ENCODE results near the gene LAMP2. TPM values are rescaled to one million over a fixed set of nuclear protein-coding genes. Genes with fewer than 3 reads are reported as not detected.

LAMP2 gene
- total RNA-seq = 100 to 1,000 TPM in 1 of 4 donors, 10 to 100 TPM in 3; 65.7 to 108 (median 75.6) TPM

- peak; percentile 97 for ATAC-seq
- no peaks in the 10 kb centered on the region for H3K36me3 ChIP-seq
- H3K9me3 ChIP-seq = no peaks in the 10 kb centered on the region
- no peaks in the 10 kb centered on the region for H3K27me3 ChIP-seq
- peak within 1 kb of the TSS; percentile 68 to 69 for H3K4me3 ChIP-seq
- H3K27ac ChIP-seq = peak within 1 kb of the TSS; percentile 67 to 88 (median 86)
- H3K4me1 ChIP-seq = peaks cover 0 to 35% (median 0%) of the 10 kb centered on the region in 3 donors
- peak; percentile 61 to 68 for TF ChIP-seq POLR2A (IDR thresholded peaks at IDR 0.05)
- TF ChIP-seq EP300 (IDR thresholded peaks at IDR 0.05) = no peak
- peak; percentile 95 for TF ChIP-seq POLR2AphosphoS5 (IDR thresholded peaks at IDR 0.05)
- WGBS, 2 donors (ENCODE audit: low coverage in 1 of 2) = 0 to 23% methylated on average over 18 to 27 of the region's 50 CpGs
Observed at GRCh38 chrX:120468825-120469525, at the start of gene LAMP2. LAMP2 (minus strand) TSS chrX:120469296; CDS start chrX:120469169, 127 bp downstream.

DNA sequence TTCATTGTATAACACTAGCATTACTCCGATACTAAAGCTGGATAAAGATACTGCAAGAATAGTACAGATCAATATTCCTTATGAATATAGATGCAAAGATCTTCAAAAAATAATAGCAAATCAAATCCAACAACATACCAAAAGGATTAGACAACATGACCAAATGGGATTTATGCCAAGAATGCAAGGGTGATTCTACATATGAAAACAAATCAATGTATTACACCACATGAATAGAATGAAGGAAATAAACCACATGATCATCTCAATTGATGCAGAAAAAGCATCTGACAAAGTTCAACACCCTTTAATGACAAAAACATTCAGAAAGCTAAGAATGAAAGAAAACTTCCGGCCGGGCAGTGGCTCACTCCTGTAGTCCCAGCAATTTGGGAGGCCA lies 48.8 kb upstream of the LAMP2 start:
- Histone ChIP-seq H3K9me3 (no peaks in the 10 kb centered on the region), H3K4me3 (no peak overlapping the region), H3K4me1 (no peaks in the 10 kb centered on the region), H3K27ac (no peak overlapping the region), H3K27me3 (no peaks in the 10 kb centered on the region), H3K36me3 (no peaks in the 10 kb centered on the region)
- no peak for TF ChIP-seq POLR2A (IDR thresholded peaks at IDR 0.05)
- TF ChIP-seq CTCF (IDR thresholded peaks at IDR 0.05) = no peak
- no peak for TF ChIP-seq EP300 (IDR thresholded peaks at IDR 0.05)
- no peak for TF ChIP-seq POLR2AphosphoS5 (IDR thresholded peaks at IDR 0.05)
- no peak for ATAC-seq
- 89 to 93% methylated on average over 1 to 2 of the region's 3 CpGs for whole genome bisulfite sequencing, 2 donors (ENCODE audit: low coverage in 1 of 2)

DNA sequence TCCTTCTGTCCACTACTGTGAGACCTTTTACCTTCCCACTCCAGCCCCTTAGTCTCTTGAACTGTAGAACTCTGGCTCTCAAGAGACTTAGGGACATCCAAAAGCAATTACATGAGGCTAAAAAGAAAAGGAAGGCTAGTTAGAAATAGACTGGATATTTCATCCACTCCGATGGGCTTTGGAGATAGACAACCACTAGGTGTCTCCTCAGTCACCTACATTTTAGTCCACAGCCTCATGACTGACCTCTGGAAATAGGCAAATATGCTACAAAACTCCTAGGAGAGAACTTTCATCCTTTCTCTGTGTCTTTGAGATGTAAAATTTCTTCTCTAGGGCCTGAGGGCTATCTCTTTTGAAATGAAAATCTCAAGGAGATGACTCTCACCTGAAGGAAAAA lies 45.1 kb upstream of the LAMP2 start:
- no peaks in the 10 kb centered on the region for H3K9me3 ChIP-seq
- H3K27me3 ChIP-seq = no peaks in the 10 kb centered on the region
- no peak overlapping the region for H3K27ac ChIP-seq
- H3K4me3 ChIP-seq = no peak overlapping the region
- ATAC-seq = no peak
- WGBS, 2 donors (ENCODE audit: low coverage in 1 of 2) = 29% methylated on average over 1 of the region's 1 CpG; no CpG with 5 or more reads in 1 of the 2 donors
- H3K36me3 ChIP-seq = no peaks in the 10 kb centered on the region
- H3K4me1 ChIP-seq = no peaks in the 10 kb centered on the region
- TF ChIP-seq POLR2A (IDR thresholded peaks at IDR 0.05) (no peak), CTCF (IDR thresholded peaks at IDR 0.05) (no peak), EP300 (IDR thresholded peaks at IDR 0.05) (no peak), POLR2AphosphoS5 (IDR thresholded peaks at IDR 0.05) (no peak)

DNA sequence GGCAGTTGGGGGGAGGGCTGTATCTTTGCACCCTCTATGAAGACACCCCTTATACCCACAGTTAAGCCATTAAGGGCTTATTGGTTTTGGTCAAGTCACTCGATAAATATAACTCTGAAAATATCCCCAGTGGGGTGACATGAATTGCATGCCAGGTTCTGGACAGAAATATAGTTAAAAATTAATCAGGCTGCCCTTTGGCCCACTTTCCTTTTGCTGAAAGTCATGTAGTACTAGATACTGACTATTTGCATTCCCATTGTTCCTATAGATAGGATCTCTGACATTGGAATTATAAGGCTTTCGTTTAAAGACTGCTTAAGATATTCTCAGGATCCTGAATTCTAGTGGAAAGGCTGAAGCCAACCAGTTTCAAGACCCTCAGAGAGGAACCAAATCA lies 43.5 kb upstream of the LAMP2 start:
- 50 to 70% methylated on average over 1 of the region's 2 CpGs for WGBS, 2 donors (ENCODE audit: low coverage in 1 of 2)
- H3K9me3 ChIP-seq = no peaks in the 10 kb centered on the region
- no peaks in the 10 kb centered on the region for H3K27me3 ChIP-seq
- no peak for ATAC-seq
- no peak overlapping the region for H3K4me3 ChIP-seq
- no peak for TF ChIP-seq EP300 (IDR thresholded peaks at IDR 0.05)
- no peak for TF ChIP-seq POLR2A (IDR thresholded peaks at IDR 0.05)
- TF ChIP-seq CTCF (IDR thresholded peaks at IDR 0.05) = no peak
- TF ChIP-seq POLR2AphosphoS5 (IDR thresholded peaks at IDR 0.05) = no peak
- no peaks in the 10 kb centered on the region for H3K36me3 ChIP-seq
- H3K4me1 ChIP-seq = no peaks in the 10 kb centered on the region
- no peak overlapping the region for H3K27ac ChIP-seq

DNA sequence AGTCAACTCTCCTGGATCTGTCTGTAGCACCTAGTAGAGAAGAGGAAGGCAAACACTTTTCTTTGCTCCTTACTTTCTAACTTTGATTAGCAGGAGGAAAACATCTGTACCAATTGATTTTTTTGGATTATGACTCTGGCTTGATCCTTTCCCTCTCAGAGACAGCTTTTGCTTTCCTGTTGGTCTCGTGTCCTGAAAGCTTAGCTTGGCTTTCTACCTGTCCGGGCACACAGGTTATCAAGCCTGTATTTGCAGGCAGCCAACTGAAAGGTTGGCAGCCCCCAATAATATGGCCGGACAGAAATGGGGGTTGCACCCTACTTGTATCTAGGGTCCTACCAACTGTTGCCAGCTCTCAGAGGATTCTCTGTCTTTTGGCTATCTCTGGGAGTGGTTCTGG lies 43.1 kb upstream of the LAMP2 start:
- no peak overlapping the region for H3K27ac ChIP-seq
- no peaks in the 10 kb centered on the region for H3K4me1 ChIP-seq
- H3K27me3 ChIP-seq = no peaks in the 10 kb centered on the region
- 77% methylated on average over 3 of the region's 3 CpGs; no CpG with 5 or more reads in 1 of the 2 donors for WGBS, 2 donors (ENCODE audit: low coverage in 1 of 2)
- ATAC-seq = no peak
- TF ChIP-seq EP300 (IDR thresholded peaks at IDR 0.05) = no peak
- TF ChIP-seq CTCF (IDR thresholded peaks at IDR 0.05) = no peak
- no peak for TF ChIP-seq POLR2AphosphoS5 (IDR thresholded peaks at IDR 0.05)
- TF ChIP-seq POLR2A (IDR thresholded peaks at IDR 0.05) = no peak
- no peaks in the 10 kb centered on the region for H3K36me3 ChIP-seq
- no peak overlapping the region for H3K4me3 ChIP-seq
- no peaks in the 10 kb centered on the region for H3K9me3 ChIP-seq
